Liver (tissue), 9 donors: Measurements from ENCODE around the gene DUSP21. TPM values are rescaled to one million over a fixed set of nuclear protein-coding genes. Genes with fewer than 3 reads are reported as not detected.
"Not testable (repeated sequence)": the region's sequence is repeated elsewhere in the genome, so short reads cannot be mapped to it uniquely, and the experiment has no call there.

Experiments used
- DNase-seq: peaks from one replicate; pipeline ENCODE4 v3.0.0-alpha.2; 2017; ENCODE audit warnings: low spot score
- H3K27ac ChIP-seq, 2 donors: one replicate each; pipeline ENCODE4 v1.7.0; 2013; ENCODE audit warnings: inconsistent platforms in 2 of 2, low read length in 2 of 2, control low read depth in 1 of 2, low read depth in 1 of 2, mild to moderate bottlenecking in 1 of 2
- H3K27me3 ChIP-seq, 4 donors: one replicate each; pipeline versions ENCODE4 v1.6.1 to v1.7.0; 2013; ENCODE audit warnings: low read length in 3 of 4, inconsistent platforms in 1 of 4, mild to moderate bottlenecking in 1 of 4, moderate library complexity in 1 of 4; ENCODE audit not compliant: control insufficient read depth in 4 of 4, insufficient read depth in 4 of 4
- H3K36me3 ChIP-seq, 4 donors: one replicate each; pipeline versions ENCODE4 v1.6.1 to v1.7.0; 2013; ENCODE audit warnings: low read length in 3 of 4, mild to moderate bottlenecking in 3 of 4, low read depth in 1 of 4, moderate library complexity in 1 of 4; ENCODE audit not compliant: control insufficient read depth in 4 of 4, insufficient read depth in 3 of 4
- H3K4me1 ChIP-seq, 4 donors: one replicate each; pipeline versions ENCODE4 v1.6.1 to v1.7.0; 2013; ENCODE audit warnings: low read length in 3 of 4, mild to moderate bottlenecking in 3 of 4, moderate library complexity in 1 of 4; ENCODE audit not compliant: control insufficient read depth in 4 of 4, insufficient read depth in 4 of 4
- H3K4me3 ChIP-seq, 3 donors: one replicate each; pipeline versions ENCODE4 v1.6.1 to v1.7.0; 2013; ENCODE audit warnings: low read length in 3 of 3, control low read depth in 1 of 3, low read depth in 1 of 3, mild to moderate bottlenecking in 1 of 3
- H3K9ac ChIP-seq, 2 donors: one replicate each; pipeline ENCODE4 v1.7.0; 2013; ENCODE audit warnings: low read length in 2 of 2, mild to moderate bottlenecking in 2 of 2, moderate library complexity in 2 of 2, control low read depth in 1 of 2, low read depth in 1 of 2
- H3K9me3 ChIP-seq, 4 donors: one replicate each; pipeline versions ENCODE4 v1.6.1 to v1.7.0; 2013; ENCODE audit warnings: low read length in 3 of 4; ENCODE audit not compliant: control insufficient read depth in 4 of 4
- CTCF ChIP-seq: fragments of 150-350 bp; IDR thresholded peaks from 2 replicates; pipeline ENCODE4 v1.5.1; 2017; ENCODE audit warnings: improper control_type of control experiment, low read depth, low read length; ENCODE audit not compliant: missing input control
- FOXA1 ChIP-seq: IDR thresholded peaks from 2 replicates; pipeline ENCODE4 v1.6.1; 2016; ENCODE audit warnings: antibody characterized with exemption
- HNF4A ChIP-seq, 2 donors: conservative IDR thresholded peaks; 2 replicates each; pipeline ENCODE4 v1.6.1; 2016; ENCODE audit warnings: antibody characterized with exemption in 2 of 2, mild to moderate bottlenecking in 2 of 2
- NR2F2 ChIP-seq: IDR thresholded peaks from 2 replicates; pipeline ENCODE4 v1.6.1; 2016; ENCODE audit warnings: antibody characterized with exemption
- REST ChIP-seq: IDR thresholded peaks from 2 replicates; pipeline ENCODE4 v1.6.1; 2016; ENCODE audit warnings: antibody characterized with exemption, mild to moderate bottlenecking
- SP1 ChIP-seq: IDR thresholded peaks from 2 replicates; pipeline ENCODE4 v1.6.1; 2018; ENCODE audit warnings: antibody characterized with exemption, mild to moderate bottlenecking
- TAF1 ChIP-seq: conservative IDR thresholded peaks from 2 replicates; pipeline ENCODE4 v1.6.1; 2016; ENCODE audit warnings: antibody characterized with exemption, mild to moderate bottlenecking
- WGBS: extraction: QIAGEN DNeasy Blood & Tissue Kit; methylation state at CpG from one replicate; pipeline ENCODE4 v1.1.7; 2013; 5-methylcytosine and 5-hydroxymethylcytosine counted together
- polyA plus RNA-seq, 2 donors: library from polyadenylated mRNA; stranded (reverse) in 1 of 2; unstranded in 1 of 2; fragments of 200-250 nt in 1 of 2; fragments of >200 nt in 1 of 2; fragmentation: Nextera tagmentation in 1 of 2; extraction: Ambion mirVana in 1 of 2; gene quantifications; one replicate each; pipeline versions ENCODE4 v1.2.1 to v1.2.3, GENCODE V29; 2013 to 2015
- total RNA-seq, 2 donors: library from RNA; depleted of rRNA; stranded (reverse); fragments of >200 nt; gene quantifications; one replicate each; pipeline ENCODE4 v1.2.3, GENCODE V29; 2014
- donor health status: healthy.
- donor health status: healthy.
- donor health status: healthy.
- donor health status: healthy.
- donor health status: healthy.

The DUSP21 gene
- total and polyA plus RNA-seq, 4 donors: 1.6 TPM; not detected in 3

- TF ChIP-seq REST: no peak
- TF ChIP-seq FOXA1: no peak
- no peak for TF ChIP-seq HNF4A (conservative IDR thresholded peaks at IDR 0.05)
Measured at GRCh38 chrX:44843318-44843702, 511 bp upstream of the DUSP21 start (continued).

GRCh38 chrX:44844204-44844603, 383 bp downstream of the DUSP21 start:
- WGBS: 97% methylated on average over 26 of the region's 26 CpGs
- no peak overlapping the region for H3K9ac ChIP-seq
- no peak for DNase-seq
- H3K4me1 ChIP-seq: no peaks in the 10 kb centered on the region
- no peaks in the 10 kb centered on the region for H3K36me3 ChIP-seq
- no peaks in the 10 kb centered on the region for H3K27me3 ChIP-seq
- TF ChIP-seq NR2F2: no peak
- no peak for TF ChIP-seq CTCF
- no peak overlapping the region for H3K27ac ChIP-seq
- H3K4me3 ChIP-seq: no peak overlapping the region
- no peaks in the 10 kb centered on the region for H3K9me3 ChIP-seq

- not testable (repeated sequence) for H3K36me3 ChIP-seq, H3K27ac ChIP-seq, DNase-seq, H3K27me3 ChIP-seq, H3K4me3 ChIP-seq, H3K4me1 ChIP-seq, H3K9me3 ChIP-seq, H3K9ac ChIP-seq
- 94% methylated on average over 6 of the region's 6 CpGs for WGBS
Measured at GRCh38 chrX:44850891-44851290, 7.1 kb downstream of the DUSP21 start.

- TF ChIP-seq TAF1 (no peak), SP1 (peak; percentile 4)
- Histone ChIP-seq H3K4me1 (peaks cover 0 to 20% (median 14%) of the 10 kb centered on the region in 4 donors), H3K9me3 (no peaks in the 10 kb centered on the region), H3K4me3 (peak overlapping the region in 2 of 3 donors; percentile 26 to 70), H3K27ac (peak overlapping the region in 1 of 2 donors; percentile 16), H3K36me3 (no peaks in the 10 kb centered on the region), H3K9ac (peak overlapping the region in 1 of 2 donors; percentile 39), H3K27me3 (no peaks in the 10 kb centered on the region)
- no peak for DNase-seq
- 35% methylated on average over 16 of the region's 16 CpGs for WGBS
Measured at GRCh38 chrX:44871114-44871645, 27.4 kb downstream of the DUSP21 start.
